ENCODE data around the gene PTPRT.
"Not testable (repeated sequence)": the region's sequence is repeated elsewhere in the genome, so short reads cannot be mapped to it uniquely, and the experiment has no call there.

The PTPRT gene

GRCh38 chr20:42910808-42911207 is 278.9 kb downstream of the PTPRT start:
- H3K27me3 ChIP-seq (ENCODE audit: control insufficient read depth in 5 of 5, insufficient read depth in 4 of 5, low read length in 5 of 5); H3K4me3 ChIP-seq (ENCODE audit: low read depth in 1 of 5, low read length in 5 of 5); H3K36me3 ChIP-seq (ENCODE audit: control insufficient read depth in 5 of 5, insufficient read depth in 5 of 5, low read length in 5 of 5); H3K4me1 ChIP-seq (ENCODE audit: control insufficient read depth in 5 of 5, insufficient read depth in 5 of 5, low read length in 5 of 5); H3K27ac ChIP-seq (ENCODE audit: low read depth, low read length); H3K9ac ChIP-seq (ENCODE audit: low read length in 5 of 5); H3K9me3 ChIP-seq (ENCODE audit: control insufficient read depth in 5 of 5, low read length in 5 of 5): not testable (repeated sequence)

DNA sequence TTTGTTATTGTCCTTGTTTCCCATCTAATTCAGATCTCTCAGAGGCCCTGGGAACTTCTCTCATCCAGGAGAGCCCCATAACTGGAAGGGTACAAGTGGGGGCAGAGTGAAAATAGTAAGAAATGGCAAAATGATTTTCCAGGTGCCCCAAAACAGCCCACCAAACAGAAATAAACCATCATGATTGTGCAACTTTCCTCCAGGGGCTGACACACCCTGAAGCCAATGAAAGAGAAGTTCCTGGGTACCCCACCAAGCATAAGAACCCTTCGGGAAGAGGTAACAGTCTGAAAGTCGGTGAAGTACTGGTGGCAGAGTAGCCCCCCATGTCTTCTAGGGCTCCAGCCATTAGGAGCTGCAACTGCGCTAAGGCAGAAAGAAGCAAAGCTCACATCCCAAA is 282.0 kb downstream of the PTPRT start:
- H3K36me3 ChIP-seq (ENCODE audit: control insufficient read depth in 5 of 5, insufficient read depth in 5 of 5, low read length in 5 of 5): no peaks in the 10 kb centered on the region
- no peaks in the 10 kb centered on the region for H3K9me3 ChIP-seq (ENCODE audit: control insufficient read depth in 5 of 5, low read length in 5 of 5)
- no peak overlapping the region for H3K4me3 ChIP-seq (ENCODE audit: low read depth in 1 of 5, low read length in 5 of 5)
- no peaks in the 10 kb centered on the region for H3K4me1 ChIP-seq (ENCODE audit: control insufficient read depth in 5 of 5, insufficient read depth in 5 of 5, low read length in 5 of 5)
- H3K9ac ChIP-seq (ENCODE audit: low read length in 5 of 5): no peak overlapping the region
- no peak overlapping the region for H3K27ac ChIP-seq (ENCODE audit: low read depth, low read length)
- H3K27me3 ChIP-seq (ENCODE audit: control insufficient read depth in 5 of 5, insufficient read depth in 4 of 5, low read length in 5 of 5): peaks cover 0 to 4% (median 0%) of the 10 kb centered on the region in 5 donors

GRCh38 chr20:42906120-42906519 is 283.6 kb downstream of the PTPRT start:
- no peak overlapping the region for H3K9ac ChIP-seq (ENCODE audit: low read length in 5 of 5)
- H3K27ac ChIP-seq (ENCODE audit: low read depth, low read length): no peak overlapping the region
- peaks cover 0 to 4% (median 0%) of the 10 kb centered on the region in 5 donors for H3K27me3 ChIP-seq (ENCODE audit: control insufficient read depth in 5 of 5, insufficient read depth in 4 of 5, low read length in 5 of 5)
- no peaks in the 10 kb centered on the region for H3K36me3 ChIP-seq (ENCODE audit: control insufficient read depth in 5 of 5, insufficient read depth in 5 of 5, low read length in 5 of 5)
- H3K4me3 ChIP-seq (ENCODE audit: low read depth in 1 of 5, low read length in 5 of 5): no peak overlapping the region
- H3K9me3 ChIP-seq (ENCODE audit: control insufficient read depth in 5 of 5, low read length in 5 of 5): no peaks in the 10 kb centered on the region
- H3K4me1 ChIP-seq (ENCODE audit: control insufficient read depth in 5 of 5, insufficient read depth in 5 of 5, low read length in 5 of 5): peaks cover 0 to 7% (median 2%) of the 10 kb centered on the region in 5 donors

DNA sequence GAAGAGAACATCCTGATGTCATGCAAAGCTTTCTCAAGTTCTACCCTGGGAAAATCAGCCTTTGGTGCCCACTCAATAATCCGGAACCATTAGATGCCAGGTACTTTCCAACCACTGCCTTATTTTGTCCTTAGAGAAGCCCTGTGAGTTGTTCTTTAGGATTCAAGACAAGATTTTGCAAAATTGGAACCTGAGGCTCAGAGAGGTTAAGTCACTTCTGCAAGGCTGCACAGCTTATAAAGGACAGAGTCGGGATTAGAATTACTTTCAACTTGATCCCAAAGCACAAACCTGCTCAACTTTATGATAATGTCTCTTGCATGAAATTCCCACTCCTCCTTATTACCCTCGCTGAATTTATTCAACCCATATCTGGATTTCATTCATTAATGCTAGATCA is 287.2 kb downstream of the PTPRT start:
- H3K27me3 ChIP-seq (ENCODE audit: control insufficient read depth in 5 of 5, insufficient read depth in 4 of 5, low read length in 5 of 5): peaks cover 0 to 4% (median 0%) of the 10 kb centered on the region in 5 donors
- H3K27ac ChIP-seq (ENCODE audit: low read depth, low read length): no peak overlapping the region
- H3K9ac ChIP-seq (ENCODE audit: low read length in 5 of 5): no peak overlapping the region
- no peaks in the 10 kb centered on the region for H3K36me3 ChIP-seq (ENCODE audit: control insufficient read depth in 5 of 5, insufficient read depth in 5 of 5, low read length in 5 of 5)
- no peak overlapping the region for H3K4me3 ChIP-seq (ENCODE audit: low read depth in 1 of 5, low read length in 5 of 5)
- peaks cover 0 to 13% (median 5%) of the 10 kb centered on the region in 5 donors for H3K4me1 ChIP-seq (ENCODE audit: control insufficient read depth in 5 of 5, insufficient read depth in 5 of 5, low read length in 5 of 5)
- H3K9me3 ChIP-seq (ENCODE audit: control insufficient read depth in 5 of 5, low read length in 5 of 5): peaks cover 0 to 3% (median 0%) of the 10 kb centered on the region in 5 donors

DNA sequence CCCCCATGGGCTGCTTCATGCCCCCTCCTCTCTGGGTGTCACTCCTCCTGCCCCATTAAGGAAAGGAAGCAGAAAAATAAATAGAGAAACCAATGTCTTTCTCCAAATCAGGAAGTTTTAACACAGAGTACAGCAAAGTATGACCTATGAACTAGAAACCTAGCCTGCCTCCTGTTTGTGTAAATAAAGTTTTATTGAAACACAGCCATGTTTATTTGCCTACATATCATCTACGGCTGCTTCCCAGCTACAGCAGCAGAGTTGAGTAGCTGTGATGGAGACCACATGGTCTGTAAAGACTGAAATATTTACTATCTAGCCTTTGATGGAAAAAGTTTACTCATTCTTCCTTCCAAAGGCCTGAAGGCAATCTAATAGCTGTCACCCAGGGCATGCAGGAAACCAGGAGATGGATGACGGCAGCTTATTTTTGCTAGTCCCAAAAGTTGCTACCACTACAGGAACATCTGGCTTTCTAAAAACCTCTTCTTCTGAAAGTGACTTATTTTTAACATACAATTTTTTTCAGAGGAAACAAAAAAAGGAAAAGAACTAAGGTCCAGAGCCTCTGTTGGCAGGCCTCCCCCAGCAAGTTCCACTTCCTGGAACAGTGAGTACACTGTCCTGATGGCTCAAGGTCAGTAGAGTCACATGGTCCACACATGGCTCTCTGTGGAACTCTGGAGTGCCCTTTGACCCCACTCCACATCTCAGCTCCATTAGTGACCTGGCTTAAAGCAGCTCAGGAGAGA is 287.8 kb downstream of the PTPRT start:
- Histone ChIP-seq H3K27ac (ENCODE audit: low read depth, low read length) (no peak overlapping the region), H3K27me3 (ENCODE audit: control insufficient read depth in 5 of 5, insufficient read depth in 4 of 5, low read length in 5 of 5) (peaks cover 0 to 4% (median 0%) of the 10 kb centered on the region in 5 donors), H3K36me3 (ENCODE audit: control insufficient read depth in 5 of 5, insufficient read depth in 5 of 5, low read length in 5 of 5) (no peaks in the 10 kb centered on the region), H3K4me3 (ENCODE audit: low read depth in 1 of 5, low read length in 5 of 5) (no peak overlapping the region), H3K4me1 (ENCODE audit: control insufficient read depth in 5 of 5, insufficient read depth in 5 of 5, low read length in 5 of 5) (peaks cover 0 to 13% (median 5%) of the 10 kb centered on the region in 5 donors), H3K9ac (ENCODE audit: low read length in 5 of 5) (no peak overlapping the region), H3K9me3 (ENCODE audit: control insufficient read depth in 5 of 5, low read length in 5 of 5) (peaks cover 0 to 3% (median 0%) of the 10 kb centered on the region in 5 donors)

- H3K27me3 ChIP-seq (ENCODE audit: control insufficient read depth in 5 of 5, insufficient read depth in 4 of 5, low read length in 5 of 5); H3K9me3 ChIP-seq (ENCODE audit: control insufficient read depth in 5 of 5, low read length in 5 of 5); H3K27ac ChIP-seq (ENCODE audit: low read depth, low read length); H3K4me3 ChIP-seq (ENCODE audit: low read depth in 1 of 5, low read length in 5 of 5); H3K9ac ChIP-seq (ENCODE audit: low read length in 5 of 5); H3K36me3 ChIP-seq (ENCODE audit: control insufficient read depth in 5 of 5, insufficient read depth in 5 of 5, low read length in 5 of 5): not testable (repeated sequence)
- H3K4me1 ChIP-seq (ENCODE audit: control insufficient read depth in 5 of 5, insufficient read depth in 5 of 5, low read length in 5 of 5): peaks cover 0 to 13% (median 5%) of the 10 kb centered on the region in 5 donors
Observed at GRCh38 chr20:42900764-42901163, 288.9 kb downstream of the PTPRT start.

GRCh38 chr20:42895020-42895419 is 294.7 kb downstream of the PTPRT start:
- H3K9ac ChIP-seq (ENCODE audit: low read length in 5 of 5): no peak overlapping the region
- H3K27ac ChIP-seq (ENCODE audit: low read depth, low read length): no peak overlapping the region
- no peaks in the 10 kb centered on the region for H3K4me1 ChIP-seq (ENCODE audit: control insufficient read depth in 5 of 5, insufficient read depth in 5 of 5, low read length in 5 of 5)
- H3K27me3 ChIP-seq (ENCODE audit: control insufficient read depth in 5 of 5, insufficient read depth in 4 of 5, low read length in 5 of 5): no peaks in the 10 kb centered on the region
- H3K9me3 ChIP-seq (ENCODE audit: control insufficient read depth in 5 of 5, low read length in 5 of 5): no peaks in the 10 kb centered on the region
- no peaks in the 10 kb centered on the region for H3K36me3 ChIP-seq (ENCODE audit: control insufficient read depth in 5 of 5, insufficient read depth in 5 of 5, low read length in 5 of 5)
- H3K4me3 ChIP-seq (ENCODE audit: low read depth in 1 of 5, low read length in 5 of 5): no peak overlapping the region

GRCh38 chr20:42894483-42894882 is 295.2 kb downstream of the PTPRT start:
- H3K27me3 ChIP-seq (ENCODE audit: control insufficient read depth in 5 of 5, insufficient read depth in 4 of 5, low read length in 5 of 5): no peaks in the 10 kb centered on the region
- no peak overlapping the region for H3K9ac ChIP-seq (ENCODE audit: low read length in 5 of 5)
- no peak overlapping the region for H3K4me3 ChIP-seq (ENCODE audit: low read depth in 1 of 5, low read length in 5 of 5)
- no peaks in the 10 kb centered on the region for H3K4me1 ChIP-seq (ENCODE audit: control insufficient read depth in 5 of 5, insufficient read depth in 5 of 5, low read length in 5 of 5)
- no peaks in the 10 kb centered on the region for H3K36me3 ChIP-seq (ENCODE audit: control insufficient read depth in 5 of 5, insufficient read depth in 5 of 5, low read length in 5 of 5)
- no peaks in the 10 kb centered on the region for H3K9me3 ChIP-seq (ENCODE audit: control insufficient read depth in 5 of 5, low read length in 5 of 5)
- H3K27ac ChIP-seq (ENCODE audit: low read depth, low read length): no peak overlapping the region

DNA sequence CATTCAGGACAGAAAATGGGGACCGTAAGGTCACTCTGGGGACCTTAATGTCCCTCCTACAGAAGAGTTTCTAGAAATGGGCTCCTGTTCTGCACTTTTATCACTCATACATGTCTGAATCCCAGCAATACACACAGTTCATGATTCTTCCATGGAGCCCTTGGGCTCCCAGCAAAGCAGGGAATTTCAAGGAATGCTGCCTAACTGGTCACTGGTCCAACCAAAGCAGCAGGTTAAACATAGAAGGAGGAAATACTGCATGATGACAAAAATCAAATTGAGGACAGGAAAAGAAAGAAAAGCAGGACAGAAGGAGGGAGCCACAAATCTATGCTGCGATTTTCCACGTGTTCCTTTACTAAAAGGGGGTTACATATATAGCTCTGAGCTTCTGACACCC is 300.2 kb downstream of the PTPRT start:
- H3K27ac ChIP-seq (ENCODE audit: low read depth, low read length): no peak overlapping the region
- no peak overlapping the region for H3K9ac ChIP-seq (ENCODE audit: low read length in 5 of 5)

DNA sequence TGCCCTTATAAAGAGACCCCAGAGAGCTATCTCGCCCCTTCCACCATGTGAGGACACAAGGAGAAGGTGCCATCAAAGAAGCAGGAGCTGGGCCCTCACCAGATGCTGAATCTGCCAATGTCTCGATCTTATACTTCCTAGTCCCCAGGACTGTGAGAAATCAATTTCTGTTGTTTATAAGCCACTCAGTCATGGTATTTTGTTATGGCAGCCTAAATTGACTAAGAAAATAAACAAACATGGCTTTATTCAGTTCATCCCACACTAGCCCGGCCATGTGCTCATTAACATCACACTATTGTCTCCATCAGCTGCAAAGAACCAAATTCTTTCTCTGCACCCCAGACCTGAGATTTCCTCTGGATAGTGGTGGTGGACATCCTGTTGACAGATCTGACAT is 302.4 kb downstream of the PTPRT start:
- no peaks in the 10 kb centered on the region for H3K4me1 ChIP-seq (ENCODE audit: control insufficient read depth in 5 of 5, insufficient read depth in 5 of 5, low read length in 5 of 5)
- no peaks in the 10 kb centered on the region for H3K36me3 ChIP-seq (ENCODE audit: control insufficient read depth in 5 of 5, insufficient read depth in 5 of 5, low read length in 5 of 5)
- no peaks in the 10 kb centered on the region for H3K9me3 ChIP-seq (ENCODE audit: control insufficient read depth in 5 of 5, low read length in 5 of 5)
- no peak overlapping the region for H3K9ac ChIP-seq (ENCODE audit: low read length in 5 of 5)
- H3K27me3 ChIP-seq (ENCODE audit: control insufficient read depth in 5 of 5, insufficient read depth in 4 of 5, low read length in 5 of 5): no peaks in the 10 kb centered on the region
- H3K4me3 ChIP-seq (ENCODE audit: low read depth in 1 of 5, low read length in 5 of 5): no peak overlapping the region
- H3K27ac ChIP-seq (ENCODE audit: low read depth, low read length): no peak overlapping the region

More for the DNA sequence above, 300.2 kb downstream of the PTPRT start:
- Histone ChIP-seq H3K27me3 (ENCODE audit: control insufficient read depth in 5 of 5, insufficient read depth in 4 of 5, low read length in 5 of 5) (no peaks in the 10 kb centered on the region), H3K36me3 (ENCODE audit: control insufficient read depth in 5 of 5, insufficient read depth in 5 of 5, low read length in 5 of 5) (no peaks in the 10 kb centered on the region), H3K4me1 (ENCODE audit: control insufficient read depth in 5 of 5, insufficient read depth in 5 of 5, low read length in 5 of 5) (no peaks in the 10 kb centered on the region), H3K9me3 (ENCODE audit: control insufficient read depth in 5 of 5, low read length in 5 of 5) (no peaks in the 10 kb centered on the region), H3K4me3 (ENCODE audit: low read depth in 1 of 5, low read length in 5 of 5) (no peak overlapping the region)
